ENCODE measurements around the gene RTN4IP1.
A peak's percentile ranks its signal among the peaks of the same experiment; 100 is the strongest.

The RTN4IP1 gene

DNA sequence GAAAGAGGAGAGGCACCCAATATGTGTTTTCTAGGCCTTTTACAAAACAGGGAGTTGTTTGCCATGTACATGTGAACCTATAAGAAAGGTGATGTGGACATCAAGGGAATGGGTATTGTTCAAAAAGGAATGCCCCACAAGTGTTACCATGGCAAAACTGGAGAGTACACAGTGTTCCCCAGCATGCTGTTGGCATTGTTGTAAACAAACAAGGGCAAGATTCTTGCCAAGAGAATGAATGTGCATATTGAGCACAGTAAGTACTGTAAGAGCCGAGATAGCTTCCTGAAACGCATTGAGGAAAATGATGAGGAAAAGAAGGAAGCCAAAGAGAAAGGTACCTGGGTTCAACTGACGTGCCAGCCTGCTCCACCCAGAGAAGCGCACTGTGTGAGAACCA is 13.2 kb upstream of the RTN4IP1 start:
- H3K79me2 ChIP-seq (ENCODE audit: insufficient read depth, low read length) = peaks cover 12% of the 10 kb centered on the region
- no peak overlapping the region for H3K27ac ChIP-seq (ENCODE audit: low read depth, low read length, poor library complexity, severe bottlenecking)
- peaks cover 31% of the 10 kb centered on the region for H3K4me1 ChIP-seq (ENCODE audit: insufficient read depth, low read length, severe bottlenecking)
- no peaks in the 10 kb centered on the region for H3K9me2 ChIP-seq (ENCODE audit: low read depth, low read length)
- no peak overlapping the region for H3K4me2 ChIP-seq (ENCODE audit: low read length)
- H3K9me3 ChIP-seq (ENCODE audit: low read length) = no peaks in the 10 kb centered on the region
- H3K27me3 ChIP-seq (ENCODE audit: insufficient read depth, low read length) = no peaks in the 10 kb centered on the region
- no peak for TF ChIP-seq EZH2 (IDR thresholded peaks at IDR 0.05; ENCODE audit: borderline replicate concordance, low read length)
- TF ChIP-seq, protein P1, sequence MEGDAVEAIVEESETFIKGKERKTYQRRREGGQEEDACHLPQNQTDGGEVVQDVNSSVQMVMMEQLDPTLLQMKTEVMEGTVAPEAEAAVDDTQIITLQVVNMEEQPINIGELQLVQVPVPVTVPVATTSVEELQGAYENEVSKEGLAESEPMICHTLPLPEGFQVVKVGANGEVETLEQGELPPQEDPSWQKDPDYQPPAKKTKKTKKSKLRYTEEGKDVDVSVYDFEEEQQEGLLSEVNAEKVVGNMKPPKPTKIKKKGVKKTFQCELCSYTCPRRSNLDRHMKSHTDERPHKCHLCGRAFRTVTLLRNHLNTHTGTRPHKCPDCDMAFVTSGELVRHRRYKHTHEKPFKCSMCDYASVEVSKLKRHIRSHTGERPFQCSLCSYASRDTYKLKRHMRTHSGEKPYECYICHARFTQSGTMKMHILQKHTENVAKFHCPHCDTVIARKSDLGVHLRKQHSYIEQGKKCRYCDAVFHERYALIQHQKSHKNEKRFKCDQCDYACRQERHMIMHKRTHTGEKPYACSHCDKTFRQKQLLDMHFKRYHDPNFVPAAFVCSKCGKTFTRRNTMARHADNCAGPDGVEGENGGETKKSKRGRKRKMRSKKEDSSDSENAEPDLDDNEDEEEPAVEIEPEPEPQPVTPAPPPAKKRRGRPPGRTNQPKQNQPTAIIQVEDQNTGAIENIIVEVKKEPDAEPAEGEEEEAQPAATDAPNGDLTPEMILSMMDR (IDR thresholded peaks at IDR 0.05; ENCODE audit: low read length) = no peak
- H2AFZ ChIP-seq (ENCODE audit: low read length) = no peak overlapping the region
- no peak overlapping the region for H3K4me3 ChIP-seq (ENCODE audit: low read depth, low read length, poor library complexity, severe bottlenecking)
- H3F3A ChIP-seq (ENCODE audit: insufficient read depth, low read length) = 0 out of 2 replicates have a peak, but pooled peaks cover 5% of the 10 kb centered on the region
- H3K9ac ChIP-seq (ENCODE audit: low read length) = no peak overlapping the region
- H4K20me1 ChIP-seq (ENCODE audit: insufficient read depth, low read length) = no peaks in the 10 kb centered on the region
- peaks cover 72% of the 10 kb centered on the region for H3K36me3 ChIP-seq (ENCODE audit: insufficient read depth, low read length)

DNA sequence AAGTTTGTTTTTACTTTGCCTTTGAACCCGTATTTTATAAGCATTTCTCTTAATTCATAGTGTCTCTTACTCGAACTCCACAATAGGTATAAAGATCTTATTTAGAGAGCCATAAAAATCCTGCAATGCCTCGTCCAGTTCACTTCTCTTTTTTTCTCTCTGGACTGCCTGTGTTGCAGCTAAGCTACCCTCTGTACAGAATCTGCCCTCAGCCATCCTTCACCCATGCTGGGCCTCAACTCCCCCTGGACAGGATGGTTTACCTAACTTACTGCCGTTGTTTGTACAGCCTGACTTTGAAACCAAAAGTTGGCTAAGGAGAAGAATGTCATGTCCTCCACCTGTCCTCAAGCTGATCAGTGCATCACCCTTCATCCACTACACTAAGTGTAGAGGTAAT is 10.5 kb upstream of the RTN4IP1 start:
- Histone ChIP-seq H3K4me2 (ENCODE audit: low read length) (peak overlapping the region; percentile 1; the same call in 1 of the 2 replicates), H3K4me3 (ENCODE audit: low read depth, low read length, poor library complexity, severe bottlenecking) (no peak overlapping the region), H4K20me1 (ENCODE audit: insufficient read depth, low read length) (no peaks in the 10 kb centered on the region), H3K36me3 (ENCODE audit: insufficient read depth, low read length) (peaks cover 55% of the 10 kb centered on the region), H3K27me3 (ENCODE audit: insufficient read depth, low read length) (no peaks in the 10 kb centered on the region), H2AFZ (ENCODE audit: low read length) (no peak overlapping the region), H3K4me1 (ENCODE audit: insufficient read depth, low read length, severe bottlenecking) (peaks cover 57% of the 10 kb centered on the region), H3K9ac (ENCODE audit: low read length) (no peak overlapping the region; the same call in 1 of the 2 replicates), H3K27ac (ENCODE audit: low read depth, low read length, poor library complexity, severe bottlenecking) (peak overlapping the region; percentile 82), H3K9me2 (ENCODE audit: low read depth, low read length) (no peaks in the 10 kb centered on the region), H3F3A (ENCODE audit: insufficient read depth, low read length) (0 out of 2 replicates have a peak, but pooled peaks cover 5% of the 10 kb centered on the region), H3K9me3 (ENCODE audit: low read length) (no peaks in the 10 kb centered on the region), H3K79me2 (ENCODE audit: insufficient read depth, low read length) (peaks cover 37% of the 10 kb centered on the region)
- TF ChIP-seq, protein P1 (IDR thresholded peaks at IDR 0.05; ENCODE audit: low read length) = no peak

DNA sequence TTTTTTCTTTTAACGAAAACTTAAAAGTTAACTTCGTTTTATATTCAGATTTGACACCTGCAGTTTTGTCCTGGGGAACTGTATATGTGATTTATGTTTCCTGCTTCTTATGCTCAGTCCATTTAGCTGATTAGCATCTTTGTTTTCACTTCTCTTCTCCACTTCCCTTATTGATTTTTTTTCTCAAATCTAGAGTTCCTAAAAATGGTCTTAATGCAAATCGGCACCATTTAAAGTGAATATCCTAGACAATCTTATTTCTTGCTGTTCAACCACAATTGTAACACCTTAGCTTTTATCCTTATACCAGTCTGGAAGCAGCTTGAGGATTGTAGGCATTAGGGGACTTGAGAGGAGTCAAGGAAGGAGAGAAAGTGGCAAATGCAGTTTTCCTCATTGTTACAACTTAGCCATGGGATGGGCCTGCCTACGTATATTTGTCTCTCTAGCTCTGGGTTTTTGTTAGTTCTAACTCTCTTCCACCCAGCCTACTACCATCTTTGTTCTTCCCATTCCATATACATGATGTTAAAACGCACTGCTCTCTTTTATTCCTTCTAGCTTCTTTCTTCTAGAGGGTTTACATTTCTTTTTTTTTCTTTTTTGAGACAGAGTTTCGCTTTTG is 8.5 kb upstream of the RTN4IP1 start:
- peaks cover 35% of the 10 kb centered on the region for H3K36me3 ChIP-seq (ENCODE audit: insufficient read depth, low read length)
- H3K4me2 ChIP-seq (ENCODE audit: low read length) = peak overlapping the region; percentile 80
- H4K20me1 ChIP-seq (ENCODE audit: insufficient read depth, low read length) = no peaks in the 10 kb centered on the region
- peaks cover 74% of the 10 kb centered on the region for H3K4me1 ChIP-seq (ENCODE audit: insufficient read depth, low read length, severe bottlenecking)
- no peaks in the 10 kb centered on the region for H3K27me3 ChIP-seq (ENCODE audit: insufficient read depth, low read length)
- H2AFZ ChIP-seq (ENCODE audit: low read length) = no peak overlapping the region
- H3K27ac ChIP-seq (ENCODE audit: low read depth, low read length, poor library complexity, severe bottlenecking) = peak overlapping the region; percentile 82
- 0 out of 2 replicates have a peak, but pooled peaks cover 5% of the 10 kb centered on the region for H3F3A ChIP-seq (ENCODE audit: insufficient read depth, low read length)
- H3K9ac ChIP-seq (ENCODE audit: low read length) = peak overlapping the region; percentile 58
- no peak for TF ChIP-seq EZH2 (IDR thresholded peaks at IDR 0.05; ENCODE audit: borderline replicate concordance, low read length)
- TF ChIP-seq, protein P1 (IDR thresholded peaks at IDR 0.05; ENCODE audit: low read length) = no peak
- no peaks in the 10 kb centered on the region for H3K9me3 ChIP-seq (ENCODE audit: low read length)
- H3K9me2 ChIP-seq (ENCODE audit: low read depth, low read length) = no peaks in the 10 kb centered on the region
- peak overlapping the region; percentile 51 for H3K4me3 ChIP-seq (ENCODE audit: low read depth, low read length, poor library complexity, severe bottlenecking)
- H3K79me2 ChIP-seq (ENCODE audit: insufficient read depth, low read length) = peaks cover 56% of the 10 kb centered on the region
